Kidney epithelial cell (primary cell): ENCODE data around the gene TMEM97. TPM values are rescaled to one million over a fixed set of nuclear protein-coding genes. Genes with fewer than 3 reads are reported as not detected.

ENCODE experiments used
- DNase-seq: peaks from one replicate; pipeline ENCODE4 v3.0.0-alpha.2; 2010; ENCODE audit warnings: low read depth
- H3K27me3 ChIP-seq: 2 replicates; pipeline ENCODE4 v1.6.0; 2011; ENCODE audit warnings: low read length; ENCODE audit not compliant: control insufficient read depth, insufficient read depth
- H3K36me3 ChIP-seq: 2 replicates; pipeline ENCODE4 v1.5.1; 2011; ENCODE audit warnings: low read length; ENCODE audit not compliant: control insufficient read depth, insufficient read depth
- H3K4me3 ChIP-seq: 2 replicates; pipeline ENCODE4 v1.5.1; 2011; ENCODE audit warnings: low read depth, mild to moderate bottlenecking, control low read depth, low read length
- total RNA-seq: library from RNA; depleted of rRNA; stranded (reverse); fragments of >200 nt; gene quantifications from 2 replicates; pipeline ENCODE4 v1.2.3, GENCODE V29; 2015
- TF ChIP-seq, protein P1 (sequence below): IDR thresholded peaks from 2 replicates; pipeline ENCODE4 v1.5.1; 2011; ENCODE audit warnings: mild to moderate bottlenecking, moderate library complexity, low read length, control low read depth, inconsistent platforms; ENCODE audit not compliant: insufficient read depth, poor library complexity, severe bottlenecking

Gene TMEM97
- total RNA-seq, 1 donor from 2014 or later, result 25.1 TPM

DNA sequence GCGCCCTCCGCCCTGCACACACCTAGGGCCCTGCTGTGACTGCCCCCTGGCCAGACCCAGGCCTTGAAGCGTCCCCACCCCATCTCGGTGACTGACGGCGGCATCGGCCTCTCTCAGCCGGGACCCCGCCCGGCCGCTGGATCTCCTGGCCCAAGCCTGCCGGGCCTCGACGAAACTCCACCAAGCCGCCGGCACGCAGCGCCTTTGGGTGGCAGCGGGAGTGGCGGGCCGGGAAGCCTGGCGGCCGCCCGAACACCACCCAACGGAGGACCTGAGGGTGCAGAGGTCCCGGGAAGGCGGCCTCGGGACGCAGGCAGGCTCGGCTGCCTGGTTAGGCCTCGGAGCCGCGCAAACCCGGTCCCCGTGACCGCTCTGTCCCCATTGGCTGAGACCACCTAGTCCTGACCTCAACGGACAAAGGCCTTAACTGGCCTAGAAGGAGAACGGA lies 12.0 kb upstream of the TMEM97 start:
- TF ChIP-seq, protein P1, sequence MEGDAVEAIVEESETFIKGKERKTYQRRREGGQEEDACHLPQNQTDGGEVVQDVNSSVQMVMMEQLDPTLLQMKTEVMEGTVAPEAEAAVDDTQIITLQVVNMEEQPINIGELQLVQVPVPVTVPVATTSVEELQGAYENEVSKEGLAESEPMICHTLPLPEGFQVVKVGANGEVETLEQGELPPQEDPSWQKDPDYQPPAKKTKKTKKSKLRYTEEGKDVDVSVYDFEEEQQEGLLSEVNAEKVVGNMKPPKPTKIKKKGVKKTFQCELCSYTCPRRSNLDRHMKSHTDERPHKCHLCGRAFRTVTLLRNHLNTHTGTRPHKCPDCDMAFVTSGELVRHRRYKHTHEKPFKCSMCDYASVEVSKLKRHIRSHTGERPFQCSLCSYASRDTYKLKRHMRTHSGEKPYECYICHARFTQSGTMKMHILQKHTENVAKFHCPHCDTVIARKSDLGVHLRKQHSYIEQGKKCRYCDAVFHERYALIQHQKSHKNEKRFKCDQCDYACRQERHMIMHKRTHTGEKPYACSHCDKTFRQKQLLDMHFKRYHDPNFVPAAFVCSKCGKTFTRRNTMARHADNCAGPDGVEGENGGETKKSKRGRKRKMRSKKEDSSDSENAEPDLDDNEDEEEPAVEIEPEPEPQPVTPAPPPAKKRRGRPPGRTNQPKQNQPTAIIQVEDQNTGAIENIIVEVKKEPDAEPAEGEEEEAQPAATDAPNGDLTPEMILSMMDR, result no peak
- H3K4me3 ChIP-seq, result no peak overlapping the region
- peaks cover 7% of the 10 kb centered on the region for H3K27me3 ChIP-seq
- H3K36me3 ChIP-seq, result no peaks in the 10 kb centered on the region
- no peak for DNase-seq

DNA sequence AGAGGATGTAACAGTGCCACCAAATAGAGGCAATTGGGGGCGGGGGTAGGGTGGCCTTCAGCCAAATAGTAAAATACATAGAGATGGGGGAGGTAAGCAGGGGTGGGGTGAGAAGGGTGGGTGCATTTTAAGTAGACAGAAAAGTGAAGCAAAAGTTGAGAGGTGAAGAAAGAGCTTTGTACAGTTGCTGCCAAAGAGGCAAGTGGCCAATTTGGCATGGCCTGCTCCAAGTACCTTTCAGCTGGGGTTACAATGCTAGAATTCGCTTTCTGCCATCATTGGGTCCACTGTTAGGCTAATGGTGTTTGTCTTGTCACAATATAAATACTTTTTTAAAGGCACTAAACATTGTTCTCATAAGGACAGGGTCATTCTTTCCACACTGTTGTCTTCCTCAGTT lies 5.2 kb upstream of the TMEM97 start:
- DNase-seq, result no peak
- Histone ChIP-seq H3K4me3 (no peak overlapping the region), H3K27me3 (no peaks in the 10 kb centered on the region), H3K36me3 (no peaks in the 10 kb centered on the region)
- TF ChIP-seq, protein P1, result no peak

DNA sequence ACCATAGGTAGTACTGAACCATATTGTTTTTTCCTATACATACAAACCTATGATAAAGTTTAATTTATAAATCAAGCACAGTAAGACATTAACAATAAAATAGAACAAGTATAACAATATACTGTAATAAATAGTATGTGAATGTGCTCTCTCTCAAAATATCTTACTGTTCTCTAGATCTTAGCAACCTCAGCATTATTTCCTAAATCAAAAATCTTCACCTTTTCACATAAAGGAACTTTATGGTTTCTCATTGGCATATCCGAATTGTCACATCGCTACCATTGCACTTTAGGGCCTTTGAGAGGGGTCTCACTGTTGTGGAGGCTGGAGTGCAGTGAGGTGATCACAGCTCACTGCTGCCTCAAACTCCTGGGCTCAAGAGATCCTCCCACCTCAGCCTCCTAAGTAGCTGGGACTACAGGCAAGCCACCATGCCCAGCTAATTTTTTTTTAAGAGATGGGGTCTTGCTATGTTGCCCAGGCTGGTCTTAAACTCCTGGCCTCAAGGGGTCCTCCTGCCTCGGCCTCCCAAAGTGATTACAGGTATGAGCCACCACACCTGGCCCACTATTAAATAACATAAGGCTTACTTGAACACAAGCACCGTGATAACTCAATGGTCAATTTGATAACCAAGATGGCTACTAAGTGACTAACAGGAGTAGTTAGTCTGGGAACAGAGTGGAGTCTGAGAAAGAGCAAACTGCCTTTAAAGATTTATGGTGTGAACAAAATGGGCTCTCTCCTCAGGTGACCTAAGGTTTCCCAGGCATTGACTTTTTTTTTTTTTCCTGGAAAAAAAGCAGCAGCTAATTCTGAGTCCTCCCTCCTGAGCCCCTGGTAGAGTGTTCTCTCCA lies 2.9 kb upstream of the TMEM97 start:
- Histone ChIP-seq H3K36me3 (no peaks in the 10 kb centered on the region), H3K4me3 (no peak overlapping the region), H3K27me3 (no peaks in the 10 kb centered on the region)
- no peak for DNase-seq
- TF ChIP-seq, protein P1, result no peak

DNA sequence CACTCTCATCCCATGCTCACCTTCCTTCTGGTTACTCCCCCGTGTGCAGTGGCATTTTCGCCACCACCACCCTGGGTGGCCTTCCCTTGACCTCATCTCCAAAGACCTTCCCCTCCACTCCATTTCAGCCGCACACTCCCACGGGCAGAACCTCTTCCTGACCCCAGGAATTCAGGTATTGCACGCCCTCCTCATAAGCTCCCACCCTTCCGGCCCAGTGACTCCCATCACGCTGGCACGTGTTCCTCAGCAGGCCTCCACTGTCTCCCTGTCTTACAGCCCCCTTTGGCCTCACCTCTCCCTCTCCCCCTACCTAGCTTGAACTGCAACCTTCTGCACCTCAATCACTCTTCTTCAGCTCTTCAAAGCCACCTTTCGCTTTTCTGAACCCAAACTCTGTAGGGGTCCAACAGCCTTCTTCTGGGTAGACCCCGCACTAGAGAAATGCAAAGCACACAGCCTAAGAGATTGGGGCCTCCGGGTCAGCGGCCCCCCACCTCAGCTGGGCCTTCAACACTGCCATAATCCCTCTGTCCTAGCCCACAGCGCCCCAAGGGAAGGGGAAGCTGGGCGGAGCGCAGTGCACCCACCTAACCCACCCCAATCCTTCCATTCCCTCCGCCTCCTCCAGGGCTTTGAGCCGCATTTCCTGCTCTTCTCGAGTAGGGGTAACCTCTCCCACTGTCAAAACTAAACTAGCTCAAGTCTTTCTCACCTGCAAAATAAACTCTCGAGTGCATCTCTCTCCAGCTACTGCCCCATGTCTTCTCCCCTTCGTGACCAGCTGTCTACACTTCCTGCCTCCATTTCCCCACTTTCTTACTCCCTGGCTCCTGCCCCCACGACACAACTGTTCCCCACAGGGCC lies 1.7 kb upstream of the TMEM97 start:
- no peaks in the 10 kb centered on the region for H3K36me3 ChIP-seq
- no peaks in the 10 kb centered on the region for H3K27me3 ChIP-seq
- H3K4me3 ChIP-seq, result no peak overlapping the region
- DNase-seq, result no peak
- TF ChIP-seq, protein P1, result no peak

DNA sequence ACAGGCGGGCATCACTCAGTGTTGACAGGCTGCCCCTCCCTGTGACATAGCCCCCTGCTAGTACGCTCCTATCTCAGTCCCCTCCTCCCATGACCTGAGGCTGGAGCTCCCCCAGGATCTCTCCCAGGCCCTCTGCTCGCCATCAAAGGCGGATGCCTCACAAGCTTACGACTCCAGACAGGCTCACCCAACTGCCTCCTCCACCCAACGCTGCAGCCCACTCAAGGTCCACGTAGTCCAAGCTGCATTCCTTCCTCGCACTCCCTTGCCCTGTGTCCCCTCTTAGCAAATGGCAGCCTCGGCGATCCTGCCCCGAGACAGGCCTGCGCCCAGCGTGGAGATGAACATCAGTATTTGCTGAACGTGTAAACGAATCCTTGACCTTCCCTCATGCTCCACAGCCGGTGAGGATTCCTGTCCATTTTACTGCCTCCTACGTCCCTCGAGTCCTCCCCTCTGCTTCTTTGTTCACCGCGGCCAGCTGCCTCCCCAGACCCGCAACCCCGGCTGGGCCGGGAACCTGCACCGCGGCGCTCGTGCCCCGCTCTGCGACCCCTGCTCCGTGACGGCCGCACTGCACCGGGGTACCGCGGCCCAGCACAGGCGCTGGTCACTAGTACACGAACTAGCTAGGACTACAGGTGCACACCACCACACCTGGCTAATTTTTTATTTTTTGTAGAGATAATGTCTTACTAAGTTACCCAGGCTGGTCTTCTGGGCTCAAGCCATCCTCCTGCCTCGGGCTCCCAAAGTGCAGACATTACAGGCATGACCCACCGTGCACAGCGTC lies 838 bp upstream of the TMEM97 start:
- Histone ChIP-seq H3K27me3 (no peaks in the 10 kb centered on the region), H3K36me3 (no peaks in the 10 kb centered on the region), H3K4me3 (peak overlapping the region; percentile 58)
- DNase-seq, result no peak
- TF ChIP-seq, protein P1, result no peak
